Stimulated activated CD4-positive, alpha-beta T cell treated with anti-CD3 and anti-CD28 coated beads, Interleukin-2, amount 100 ng/mL, for 48 hours (primary cell): ENCODE measurements around the gene HDLBP.

Source experiments
- DNase-seq, 2 donors: peaks; one replicate each; pipeline ENCODE4 v3.0.0-alpha.2; 2020

HDLBP gene

DNA sequence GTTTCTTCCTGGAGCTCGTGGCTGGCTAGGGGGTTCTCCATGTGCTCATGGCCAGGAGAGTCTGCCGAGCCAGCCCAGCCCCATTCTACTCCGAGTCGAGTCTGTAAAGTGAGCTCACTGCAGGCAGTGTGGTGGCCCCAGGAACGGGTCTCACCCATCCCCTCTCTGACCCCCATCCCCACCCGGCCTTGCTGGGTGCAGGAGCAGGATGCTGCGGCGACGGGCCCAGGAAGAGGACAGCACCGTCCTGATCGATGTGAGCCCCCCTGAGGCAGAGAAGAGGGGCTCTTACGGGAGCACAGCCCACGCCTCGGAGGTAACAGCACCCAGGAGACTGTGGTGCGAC, 125.6 kb downstream of the HDLBP start:
- no peak for DNase-seq

DNA sequence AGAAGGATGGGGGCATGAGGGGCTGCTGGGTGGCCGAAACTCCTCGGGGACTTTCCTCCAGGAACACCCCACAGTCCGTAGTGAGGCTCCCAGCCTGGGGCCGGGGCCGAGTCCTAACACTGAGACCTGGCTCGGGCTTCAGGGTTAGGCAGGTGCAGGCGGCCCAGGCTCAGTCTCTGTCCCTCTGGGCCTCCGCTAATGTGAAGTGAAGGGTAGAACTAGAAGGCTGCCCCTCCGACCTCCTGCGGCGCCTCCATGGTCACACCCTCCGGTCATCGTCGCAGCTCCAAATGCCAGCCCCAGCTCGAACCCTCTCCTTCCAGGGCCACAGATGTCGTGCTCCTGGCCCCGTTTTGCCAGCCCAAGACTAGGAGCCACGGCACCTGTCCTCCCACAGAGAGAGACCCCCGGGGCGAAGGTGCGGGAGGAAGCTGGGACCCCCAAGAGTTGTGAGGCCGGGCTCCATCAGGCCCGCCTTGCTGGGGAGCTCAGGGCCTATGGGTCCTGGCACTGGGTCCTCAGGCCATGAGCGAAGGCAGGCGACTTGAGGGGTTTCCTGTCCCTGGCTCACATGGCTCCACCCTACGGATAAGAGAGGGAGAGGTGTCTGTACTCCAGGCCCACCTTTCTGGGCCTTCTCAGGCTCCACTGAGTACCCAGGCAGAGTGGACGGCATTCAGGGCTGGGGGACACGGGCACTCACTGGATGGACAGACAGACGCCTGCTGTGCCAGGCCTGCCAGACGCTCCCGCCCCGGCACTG, 126.2 kb downstream of the HDLBP start:
- no peak for DNase-seq

- no peak for DNase-seq
Measured at GRCh38 chr2:241188361-241189092, 126.9 kb downstream of the HDLBP start, which contains the start of gene ANO7. ANO7 (plus strand) TSS chr2:241188677; CDS start chr2:241190064, 1,387 bp downstream.

DNA sequence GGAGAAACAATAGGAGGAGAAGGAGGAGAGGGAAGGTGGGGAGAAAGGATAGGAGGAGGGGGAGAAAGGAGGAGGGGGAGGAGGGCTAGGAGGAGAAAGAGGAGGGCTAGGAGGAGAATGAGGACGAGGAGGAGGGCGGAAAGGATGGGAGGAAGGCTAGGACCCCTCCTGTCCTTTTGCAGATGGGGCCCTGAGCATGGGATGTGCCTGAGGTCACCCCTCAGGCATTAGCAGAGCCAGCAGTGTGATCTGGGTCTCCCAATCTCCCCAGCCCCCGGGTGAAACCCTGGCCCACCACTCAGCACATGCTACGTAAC, 127.6 kb downstream of the HDLBP start:
- no peak for DNase-seq

- no peak for DNase-seq
Measured at GRCh38 chr2:241187101-241187917, 128.2 kb downstream of the HDLBP start.

GRCh38 chr2:241185961-241186360, 129.5 kb downstream of the HDLBP start:
- no peak for DNase-seq

GRCh38 chr2:241184901-241185300, 130.6 kb downstream of the HDLBP start:
- no peak for DNase-seq

DNA sequence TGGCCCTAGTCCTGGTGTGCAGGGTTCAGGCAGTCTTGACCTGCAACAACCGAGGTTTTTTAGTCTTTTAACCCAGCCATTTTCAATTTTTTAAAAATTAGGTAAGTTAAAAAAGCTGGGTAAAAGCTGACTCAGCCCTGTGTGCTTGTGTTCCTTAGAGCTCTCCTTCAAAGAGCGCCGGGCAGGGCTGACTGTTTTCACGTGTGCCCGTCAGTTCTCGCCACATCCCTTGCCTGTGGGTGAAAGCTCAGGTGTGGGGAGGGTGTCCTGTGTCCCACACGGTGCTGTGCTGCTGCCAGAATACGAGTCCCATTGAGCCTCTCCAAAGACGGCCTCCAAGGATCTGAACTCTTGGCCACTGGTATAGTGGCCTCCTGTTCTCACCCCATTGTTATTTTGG, 132.3 kb downstream of the HDLBP start:
- no peak for DNase-seq

DNA sequence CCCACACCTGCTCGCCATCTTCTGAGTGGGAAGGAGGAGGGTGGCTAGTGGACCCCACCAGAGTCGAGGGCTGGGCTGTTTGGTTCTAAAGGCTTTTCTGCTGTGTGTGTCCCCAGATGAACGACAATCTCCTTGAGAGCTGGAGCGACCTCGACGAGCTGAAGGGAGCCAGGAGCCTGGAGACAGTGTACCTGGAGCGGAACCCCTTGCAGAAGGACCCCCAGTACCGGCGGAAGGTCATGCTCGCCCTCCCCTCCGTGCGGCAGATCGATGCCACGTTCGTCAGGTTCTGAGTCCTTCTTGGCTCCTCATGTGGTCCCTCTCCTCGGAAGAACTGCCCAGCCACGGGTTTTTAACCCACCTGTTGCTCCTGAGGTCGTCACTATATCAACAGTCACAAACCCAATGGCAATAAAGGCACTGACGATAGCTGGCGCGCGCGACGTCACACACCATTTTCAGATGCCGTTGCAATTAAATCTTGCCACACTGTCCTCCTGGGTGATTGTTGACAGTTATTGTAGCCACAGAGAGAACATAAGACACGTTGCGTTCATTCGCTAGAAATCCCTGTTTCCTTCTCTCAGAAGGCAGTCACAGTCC, 132.8 kb downstream of the HDLBP start:
- no peak for DNase-seq

DNA sequence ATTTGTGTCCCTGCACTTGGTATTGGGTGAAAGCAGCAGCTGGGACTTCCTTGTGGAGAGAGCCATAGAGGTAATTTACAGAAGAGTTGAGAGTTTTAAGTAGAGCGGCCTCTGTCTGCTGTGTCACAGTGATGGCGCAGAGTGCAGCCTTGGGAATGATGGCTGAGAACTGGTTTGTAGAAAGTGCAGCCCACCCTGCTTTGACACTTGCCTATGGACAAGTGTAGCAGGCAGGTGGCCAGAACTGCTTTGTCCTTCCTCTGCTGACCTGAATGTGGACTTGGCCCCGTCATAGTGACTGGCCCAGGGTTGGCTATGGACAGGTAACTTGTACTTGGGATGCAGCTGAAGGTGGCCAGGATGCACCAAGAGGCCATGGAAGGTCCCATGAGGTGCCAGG, 133.3 kb downstream of the HDLBP start:
- DNase-seq: no peak

DNA sequence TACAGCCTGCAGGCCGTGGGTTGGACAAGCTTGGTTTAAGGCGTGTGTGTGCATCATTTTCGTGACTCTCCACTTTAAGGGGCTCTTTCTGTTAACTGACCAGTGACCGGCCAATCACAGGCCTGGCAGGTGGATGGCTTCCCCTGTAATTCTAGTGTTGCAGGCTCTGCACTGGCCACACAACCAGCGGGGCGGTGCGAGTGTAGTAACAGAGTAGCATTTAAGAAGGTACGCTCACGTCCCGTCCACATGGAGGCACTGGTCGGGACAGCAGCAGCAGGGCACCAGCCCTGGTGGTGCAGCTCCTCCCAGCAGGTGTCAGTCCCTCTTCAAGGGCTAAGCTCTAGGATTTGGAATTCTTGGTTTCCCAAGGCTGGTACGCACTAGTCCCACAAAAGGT, 135.0 kb downstream of the HDLBP start:
- no peak for DNase-seq

- DNase-seq: peak; percentile 12 to 21
Measured at GRCh38 chr2:241179899-241180298, 135.6 kb downstream of the HDLBP start.

GRCh38 chr2:241178961-241179360, 136.5 kb downstream of the HDLBP start:
- DNase-seq: no peak

DNA sequence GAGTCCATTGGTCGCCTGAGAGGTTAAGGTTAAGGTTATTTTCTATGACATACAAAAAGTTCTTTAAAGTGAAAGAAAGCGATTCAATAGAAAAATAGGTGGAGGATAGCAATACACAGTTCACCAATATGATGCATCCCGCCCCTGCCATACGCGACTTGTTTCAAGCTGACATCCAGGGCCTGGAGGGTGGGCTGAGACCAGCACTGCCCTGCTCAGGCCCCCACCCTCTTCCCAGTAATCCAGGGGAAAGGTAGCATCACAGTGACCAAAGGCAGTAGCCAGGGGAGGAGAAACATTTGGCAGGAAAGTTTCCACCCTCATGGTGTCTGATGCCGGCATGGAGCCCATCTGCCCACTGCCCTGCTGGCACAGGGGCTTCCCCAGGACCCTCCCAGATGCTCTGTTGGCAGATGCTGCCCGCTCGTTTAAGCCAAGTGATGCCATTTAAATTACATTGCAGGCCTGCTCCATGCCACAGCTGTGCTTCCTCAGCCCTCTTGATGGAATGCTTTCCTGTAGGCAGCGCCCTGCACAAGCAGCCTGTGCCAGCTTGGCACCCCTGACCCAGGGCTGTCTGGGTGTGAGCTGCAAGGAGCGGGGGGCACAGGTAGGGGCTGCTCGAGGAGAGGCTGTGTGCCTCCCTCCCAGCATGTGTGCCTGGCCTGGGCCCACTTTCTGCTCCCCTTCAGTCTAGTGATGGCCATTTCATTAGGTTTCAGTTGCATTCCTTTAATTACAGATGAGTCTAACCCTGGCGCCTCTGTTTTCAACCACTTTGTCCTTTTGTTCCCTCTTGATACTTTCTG, 137.7 kb downstream of the HDLBP start:
- no peak for DNase-seq
